ENCODE data around the gene HCFC1R1. TPM values are rescaled to one million over a fixed set of nuclear protein-coding genes. Genes with fewer than 3 reads are reported as not detected.

The HCFC1R1 gene
- polyA plus RNA-seq, 1 donor from 2014 or later, result 19.0 TPM

DNA sequence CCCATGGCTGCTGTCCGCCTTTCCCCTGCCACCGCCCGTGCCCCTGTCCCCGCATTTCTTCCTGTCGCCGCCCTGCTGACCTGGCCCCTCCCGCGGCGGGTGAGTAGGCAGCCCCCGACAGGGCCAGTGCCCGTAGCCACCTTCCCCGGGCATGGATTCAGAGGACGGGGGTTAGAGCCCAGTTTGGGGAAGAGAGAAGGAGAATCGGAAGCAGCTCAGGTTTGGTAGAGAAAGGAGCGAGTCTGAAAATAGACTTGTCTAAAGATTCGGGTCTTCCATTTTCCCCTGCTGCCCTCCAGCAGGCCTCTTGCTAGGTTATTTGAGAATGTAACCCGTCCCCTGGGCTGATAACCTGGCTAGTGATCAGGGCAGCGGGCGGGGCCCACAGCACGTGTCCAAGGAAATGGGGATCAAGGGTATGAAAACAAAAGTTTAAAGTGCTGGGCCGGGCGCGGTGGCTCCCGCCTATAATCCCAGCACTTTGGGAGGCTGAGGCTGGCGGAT is 18.9 kb downstream of the HCFC1R1 start:
- peaks cover 50% of the 10 kb centered on the region for H3K27me3 ChIP-seq (ENCODE audit: insufficient read depth, low read depth, low read length)
- H2AFZ ChIP-seq (ENCODE audit: low read depth, low read length), result no peak overlapping the region

DNA sequence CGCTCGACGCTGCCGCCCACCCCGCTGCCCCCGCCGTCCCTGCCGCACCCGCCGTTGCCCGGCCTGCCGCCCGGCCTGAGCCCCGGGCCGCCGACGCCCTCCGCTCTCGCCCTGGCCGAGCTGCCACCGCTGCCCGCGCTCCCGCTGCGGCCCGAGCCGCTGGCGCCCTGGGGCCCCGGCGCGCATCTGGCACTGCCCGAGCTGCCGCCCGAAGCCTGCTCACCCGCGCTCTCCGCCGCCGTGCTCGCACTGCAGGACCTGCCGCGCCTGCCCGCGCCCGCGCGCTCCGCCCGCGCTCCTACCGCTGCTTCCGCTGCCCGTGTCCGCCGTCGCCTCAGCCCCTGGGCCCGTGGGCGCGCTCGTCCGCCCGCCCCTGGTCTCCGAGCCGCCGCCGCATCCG is 19.4 kb downstream of the HCFC1R1 start:
- H3K9me2 ChIP-seq (ENCODE audit: insufficient read depth, low read length), result no peaks in the 10 kb centered on the region

More for the DNA sequence above, 18.9 kb downstream of the HCFC1R1 start:
- Histone ChIP-seq H3K9ac (ENCODE audit: low read length) (no peak overlapping the region), H3K79me2 (replicated peaks; ENCODE audit: insufficient read depth, low read length) (no peaks in the 10 kb centered on the region), H3K9me3 (ENCODE audit: low read length) (no peaks in the 10 kb centered on the region), H3K27ac (ENCODE audit: low read length) (no peak overlapping the region), H3K4me3 (ENCODE audit: low read length) (peak overlapping the region; percentile 50), H4K20me1 (ENCODE audit: insufficient read depth) (no peaks in the 10 kb centered on the region), H3K4me2 (ENCODE audit: low read length) (no peak overlapping the region), H3F3A (ENCODE audit: insufficient read depth, low read length, poor library complexity, severe bottlenecking) (no peaks in the 10 kb centered on the region), H3K36me3 (ENCODE audit: insufficient read depth, low read length) (no peaks in the 10 kb centered on the region), H3K9me2 (ENCODE audit: insufficient read depth, low read length) (no peaks in the 10 kb centered on the region)
- TF ChIP-seq EP300 (conservative IDR thresholded peaks at IDR 0.05; ENCODE audit: poor library complexity, severe bottlenecking) (no peak), RAD21 (conservative IDR thresholded peaks at IDR 0.05) (no peak), POLR2AphosphoS5 (IDR thresholded peaks at IDR 0.05) (no peak), TAF1 (IDR thresholded peaks at IDR 0.05; ENCODE audit: low read depth) (no peak), SMC3 (conservative IDR thresholded peaks at IDR 0.05; ENCODE audit: poor library complexity) (no peak), EZH2 (IDR thresholded peaks at IDR 0.05; ENCODE audit: borderline replicate concordance, insufficient read depth, low read length, poor library complexity, severe bottlenecking) (no peak), MXI1 (conservative IDR thresholded peaks at IDR 0.05; ENCODE audit: poor library complexity, severe bottlenecking) (no peak)
- TF ChIP-seq, protein P1, sequence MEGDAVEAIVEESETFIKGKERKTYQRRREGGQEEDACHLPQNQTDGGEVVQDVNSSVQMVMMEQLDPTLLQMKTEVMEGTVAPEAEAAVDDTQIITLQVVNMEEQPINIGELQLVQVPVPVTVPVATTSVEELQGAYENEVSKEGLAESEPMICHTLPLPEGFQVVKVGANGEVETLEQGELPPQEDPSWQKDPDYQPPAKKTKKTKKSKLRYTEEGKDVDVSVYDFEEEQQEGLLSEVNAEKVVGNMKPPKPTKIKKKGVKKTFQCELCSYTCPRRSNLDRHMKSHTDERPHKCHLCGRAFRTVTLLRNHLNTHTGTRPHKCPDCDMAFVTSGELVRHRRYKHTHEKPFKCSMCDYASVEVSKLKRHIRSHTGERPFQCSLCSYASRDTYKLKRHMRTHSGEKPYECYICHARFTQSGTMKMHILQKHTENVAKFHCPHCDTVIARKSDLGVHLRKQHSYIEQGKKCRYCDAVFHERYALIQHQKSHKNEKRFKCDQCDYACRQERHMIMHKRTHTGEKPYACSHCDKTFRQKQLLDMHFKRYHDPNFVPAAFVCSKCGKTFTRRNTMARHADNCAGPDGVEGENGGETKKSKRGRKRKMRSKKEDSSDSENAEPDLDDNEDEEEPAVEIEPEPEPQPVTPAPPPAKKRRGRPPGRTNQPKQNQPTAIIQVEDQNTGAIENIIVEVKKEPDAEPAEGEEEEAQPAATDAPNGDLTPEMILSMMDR (IDR thresholded peaks at IDR 0.05; ENCODE audit: poor library complexity, severe bottlenecking), result no peak
- TF ChIP-seq, protein P2, sequence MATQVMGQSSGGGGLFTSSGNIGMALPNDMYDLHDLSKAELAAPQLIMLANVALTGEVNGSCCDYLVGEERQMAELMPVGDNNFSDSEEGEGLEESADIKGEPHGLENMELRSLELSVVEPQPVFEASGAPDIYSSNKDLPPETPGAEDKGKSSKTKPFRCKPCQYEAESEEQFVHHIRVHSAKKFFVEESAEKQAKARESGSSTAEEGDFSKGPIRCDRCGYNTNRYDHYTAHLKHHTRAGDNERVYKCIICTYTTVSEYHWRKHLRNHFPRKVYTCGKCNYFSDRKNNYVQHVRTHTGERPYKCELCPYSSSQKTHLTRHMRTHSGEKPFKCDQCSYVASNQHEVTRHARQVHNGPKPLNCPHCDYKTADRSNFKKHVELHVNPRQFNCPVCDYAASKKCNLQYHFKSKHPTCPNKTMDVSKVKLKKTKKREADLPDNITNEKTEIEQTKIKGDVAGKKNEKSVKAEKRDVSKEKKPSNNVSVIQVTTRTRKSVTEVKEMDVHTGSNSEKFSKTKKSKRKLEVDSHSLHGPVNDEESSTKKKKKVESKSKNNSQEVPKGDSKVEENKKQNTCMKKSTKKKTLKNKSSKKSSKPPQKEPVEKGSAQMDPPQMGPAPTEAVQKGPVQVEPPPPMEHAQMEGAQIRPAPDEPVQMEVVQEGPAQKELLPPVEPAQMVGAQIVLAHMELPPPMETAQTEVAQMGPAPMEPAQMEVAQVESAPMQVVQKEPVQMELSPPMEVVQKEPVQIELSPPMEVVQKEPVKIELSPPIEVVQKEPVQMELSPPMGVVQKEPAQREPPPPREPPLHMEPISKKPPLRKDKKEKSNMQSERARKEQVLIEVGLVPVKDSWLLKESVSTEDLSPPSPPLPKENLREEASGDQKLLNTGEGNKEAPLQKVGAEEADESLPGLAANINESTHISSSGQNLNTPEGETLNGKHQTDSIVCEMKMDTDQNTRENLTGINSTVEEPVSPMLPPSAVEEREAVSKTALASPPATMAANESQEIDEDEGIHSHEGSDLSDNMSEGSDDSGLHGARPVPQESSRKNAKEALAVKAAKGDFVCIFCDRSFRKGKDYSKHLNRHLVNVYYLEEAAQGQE (IDR thresholded peaks at IDR 0.05; ENCODE audit: borderline replicate concordance), result no peak

More for the DNA sequence above, 19.4 kb downstream of the HCFC1R1 start:
- no peak for TF ChIP-seq EZH2 (IDR thresholded peaks at IDR 0.05; ENCODE audit: borderline replicate concordance, insufficient read depth, low read length, poor library complexity, severe bottlenecking)
- no peak for TF ChIP-seq TAF1 (IDR thresholded peaks at IDR 0.05; ENCODE audit: low read depth)
- TF ChIP-seq MXI1 (conservative IDR thresholded peaks at IDR 0.05; ENCODE audit: poor library complexity, severe bottlenecking), result no peak
- TF ChIP-seq, protein P2 (IDR thresholded peaks at IDR 0.05; ENCODE audit: borderline replicate concordance), result no peak
- no peak for TF ChIP-seq RAD21 (conservative IDR thresholded peaks at IDR 0.05)
- no peak for TF ChIP-seq EP300 (conservative IDR thresholded peaks at IDR 0.05; ENCODE audit: poor library complexity, severe bottlenecking)
- TF ChIP-seq, protein P1 (IDR thresholded peaks at IDR 0.05; ENCODE audit: poor library complexity, severe bottlenecking), result no peak
- no peak for TF ChIP-seq SMC3 (conservative IDR thresholded peaks at IDR 0.05; ENCODE audit: poor library complexity)
- no peak for TF ChIP-seq POLR2AphosphoS5 (IDR thresholded peaks at IDR 0.05)
- H3K4me3 ChIP-seq (ENCODE audit: low read length), result no peak overlapping the region
- no peak overlapping the region for H3K27ac ChIP-seq (ENCODE audit: low read length)
- H4K20me1 ChIP-seq (ENCODE audit: insufficient read depth), result no peaks in the 10 kb centered on the region
- no peaks in the 10 kb centered on the region for H3F3A ChIP-seq (ENCODE audit: insufficient read depth, low read length, poor library complexity, severe bottlenecking)
- H3K4me2 ChIP-seq (ENCODE audit: low read length), result no peak overlapping the region
- no peaks in the 10 kb centered on the region for H3K79me2 ChIP-seq (replicated peaks; ENCODE audit: insufficient read depth, low read length)
- H3K27me3 ChIP-seq (ENCODE audit: insufficient read depth, low read depth, low read length), result peaks cover 46% of the 10 kb centered on the region
- no peak overlapping the region for H2AFZ ChIP-seq (ENCODE audit: low read depth, low read length)
- H3K36me3 ChIP-seq (ENCODE audit: insufficient read depth, low read length), result no peaks in the 10 kb centered on the region
- H3K9ac ChIP-seq (ENCODE audit: low read length), result no peak overlapping the region
- H3K9me3 ChIP-seq (ENCODE audit: low read length), result no peaks in the 10 kb centered on the region
